IPS-18c (cell line): Measurements from ENCODE around the gene NIPBL.
"Not testable (repeated sequence)": the region's sequence is repeated elsewhere in the genome, so short reads cannot be mapped to it uniquely, and the experiment has no call there.

Experiments used
- H3K4me3 ChIP-seq: 2 replicates; pipeline ENCODE4 v1.7.0; 2013; ENCODE audit warnings: low read depth, mild to moderate bottlenecking, low read length, moderate library complexity; ENCODE audit not compliant: insufficient read depth
- H3K9me3 ChIP-seq: one replicate; pipeline ENCODE4 v1.6.1; 2013; ENCODE audit warnings: mild to moderate bottlenecking, low read length, moderate library complexity; ENCODE audit not compliant: control insufficient read depth, insufficient read depth

NIPBL gene

GRCh38 chr5:36892085-36892830, 15.7 kb downstream of the NIPBL start:
- not testable (repeated sequence) for H3K4me3 ChIP-seq, H3K9me3 ChIP-seq

GRCh38 chr5:36894954-36895353, 18.4 kb downstream of the NIPBL start:
- H3K4me3 ChIP-seq = no peak overlapping the region

GRCh38 chr5:36896476-36896875, 19.9 kb downstream of the NIPBL start:
- no peak overlapping the region for H3K4me3 ChIP-seq
- H3K9me3 ChIP-seq = no peaks in the 10 kb centered on the region

More at GRCh38 chr5:36894954-36895353, 18.4 kb downstream of the NIPBL start:
- no peaks in the 10 kb centered on the region for H3K9me3 ChIP-seq

- H3K4me3 ChIP-seq = no peak overlapping the region
- no peaks in the 10 kb centered on the region for H3K9me3 ChIP-seq
Measured at GRCh38 chr5:36897616-36898015, 21.0 kb downstream of the NIPBL start.

- Histone ChIP-seq H3K4me3 (no peak overlapping the region), H3K9me3 (no peaks in the 10 kb centered on the region)
Measured at GRCh38 chr5:36899860-36900259, 23.3 kb downstream of the NIPBL start.

- Histone ChIP-seq H3K4me3 (no peak overlapping the region), H3K9me3 (no peaks in the 10 kb centered on the region)
Measured at GRCh38 chr5:36900283-36900682, 23.7 kb downstream of the NIPBL start.

GRCh38 chr5:36901077-36901476, 24.5 kb downstream of the NIPBL start:
- not testable (repeated sequence) for H3K4me3 ChIP-seq, H3K9me3 ChIP-seq

GRCh38 chr5:36901856-36902255, 25.3 kb downstream of the NIPBL start:
- no peaks in the 10 kb centered on the region for H3K9me3 ChIP-seq
- no peak overlapping the region for H3K4me3 ChIP-seq

GRCh38 chr5:36902353-36902752, 25.8 kb downstream of the NIPBL start:
- Histone ChIP-seq H3K4me3 (no peak overlapping the region), H3K9me3 (no peaks in the 10 kb centered on the region)

GRCh38 chr5:36904677-36905076, 28.1 kb downstream of the NIPBL start:
- H3K9me3 ChIP-seq = no peaks in the 10 kb centered on the region
- no peak overlapping the region for H3K4me3 ChIP-seq

GRCh38 chr5:36908544-36909260, 32.1 kb downstream of the NIPBL start:
- Histone ChIP-seq H3K9me3 (no peaks in the 10 kb centered on the region), H3K4me3 (no peak overlapping the region)

- no peak overlapping the region for H3K4me3 ChIP-seq
- H3K9me3 ChIP-seq = no peaks in the 10 kb centered on the region
Measured at GRCh38 chr5:36915653-36916052, 39.1 kb downstream of the NIPBL start.

- not testable (repeated sequence) for H3K4me3 ChIP-seq, H3K9me3 ChIP-seq
Measured at GRCh38 chr5:36916614-36917013, 40.0 kb downstream of the NIPBL start.

GRCh38 chr5:36917358-36917757, 40.8 kb downstream of the NIPBL start:
- H3K9me3 ChIP-seq, H3K4me3 ChIP-seq: not testable (repeated sequence)

GRCh38 chr5:36919238-36919637, 42.7 kb downstream of the NIPBL start:
- Histone ChIP-seq H3K9me3 (no peaks in the 10 kb centered on the region), H3K4me3 (no peak overlapping the region)

- no peaks in the 10 kb centered on the region for H3K9me3 ChIP-seq
- no peak overlapping the region for H3K4me3 ChIP-seq
Measured at GRCh38 chr5:36919650-36920049, 43.1 kb downstream of the NIPBL start.

GRCh38 chr5:36928947-36929346, 52.4 kb downstream of the NIPBL start:
- peaks cover 2% of the 10 kb centered on the region for H3K9me3 ChIP-seq
- H3K4me3 ChIP-seq = no peak overlapping the region

- Histone ChIP-seq H3K9me3 (peaks cover 2% of the 10 kb centered on the region), H3K4me3 (no peak overlapping the region)
Measured at GRCh38 chr5:36929438-36929837, 52.9 kb downstream of the NIPBL start.
